Upper lobe of right lung (tissue), 1 donor: ENCODE measurements around the gene TMEM161A. TPM values are rescaled to one million over a fixed set of nuclear protein-coding genes. Genes with fewer than 3 reads are reported as not detected.
A peak's percentile ranks its signal among the peaks of the same experiment; 100 is the strongest.

Experiments
- ATAC-seq: fragments of 200-7000 bp; cut with Tn5 transposase; one replicate; pipeline ENCODE4 v1.9.1; 2020; ENCODE audit warnings: mild to moderate bottlenecking, moderate library complexity
- DNase-seq: peaks from one replicate; pipeline ENCODE4 v3.0.0-alpha.2; 2020
- H3K27ac ChIP-seq: fragments of 200-600 bp; one replicate; pipeline ENCODE4 v1.8.0; 2022
- H3K27me3 ChIP-seq: fragments of 200-600 bp; one replicate; pipeline ENCODE4 v1.8.0; 2022; ENCODE audit warnings: mild to moderate bottlenecking
- H3K36me3 ChIP-seq: fragments of 200-600 bp; one replicate; pipeline ENCODE4 v1.8.0; 2022
- H3K4me1 ChIP-seq: fragments of 200-600 bp; one replicate; pipeline ENCODE4 v1.8.0; 2022
- H3K4me3 ChIP-seq: fragments of 200-600 bp; one replicate; pipeline ENCODE4 v1.8.0; 2022; ENCODE audit warnings: mild to moderate bottlenecking
- H3K9me3 ChIP-seq: fragments of 200-600 bp; one replicate; pipeline ENCODE4 v1.8.0; 2022
- intact Hi-C: fragments of 100-400 bp; cut with DNase I; formaldehyde crosslinking; loops from one replicate; pipeline ENCODE4 v1.11.0; 2022
- total RNA-seq: library from RNA; stranded (reverse); fragmentation: NEBNext Ultra II Directional; extraction: Animal tissue kit (Norgen Biotek cat#: 25700); gene quantifications from one replicate; pipeline ENCODE4 v1.2.1, GENCODE V29; 2021
- TF ChIP-seq, protein P1 (sequence below): fragments of 200-600 bp; IDR thresholded peaks from one replicate; pipeline ENCODE4 v1.8.0; 2022; ENCODE audit warnings: antibody characterized with exemption
- donor health status: DM: no; HTN: yes; CAD: no; lungs with severe emphysema.

TMEM161A gene
- total RNA-seq, 1 donor from 2014 or later: 31.0 TPM

GRCh38 chr19:19119325-19120237 is 18.7 kb downstream of the TMEM161A start:
- TF ChIP-seq, protein P1, sequence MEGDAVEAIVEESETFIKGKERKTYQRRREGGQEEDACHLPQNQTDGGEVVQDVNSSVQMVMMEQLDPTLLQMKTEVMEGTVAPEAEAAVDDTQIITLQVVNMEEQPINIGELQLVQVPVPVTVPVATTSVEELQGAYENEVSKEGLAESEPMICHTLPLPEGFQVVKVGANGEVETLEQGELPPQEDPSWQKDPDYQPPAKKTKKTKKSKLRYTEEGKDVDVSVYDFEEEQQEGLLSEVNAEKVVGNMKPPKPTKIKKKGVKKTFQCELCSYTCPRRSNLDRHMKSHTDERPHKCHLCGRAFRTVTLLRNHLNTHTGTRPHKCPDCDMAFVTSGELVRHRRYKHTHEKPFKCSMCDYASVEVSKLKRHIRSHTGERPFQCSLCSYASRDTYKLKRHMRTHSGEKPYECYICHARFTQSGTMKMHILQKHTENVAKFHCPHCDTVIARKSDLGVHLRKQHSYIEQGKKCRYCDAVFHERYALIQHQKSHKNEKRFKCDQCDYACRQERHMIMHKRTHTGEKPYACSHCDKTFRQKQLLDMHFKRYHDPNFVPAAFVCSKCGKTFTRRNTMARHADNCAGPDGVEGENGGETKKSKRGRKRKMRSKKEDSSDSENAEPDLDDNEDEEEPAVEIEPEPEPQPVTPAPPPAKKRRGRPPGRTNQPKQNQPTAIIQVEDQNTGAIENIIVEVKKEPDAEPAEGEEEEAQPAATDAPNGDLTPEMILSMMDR: no peak
- Histone ChIP-seq H3K4me3 (no peak overlapping the region), H3K4me1 (no peaks in the 10 kb centered on the region), H3K27me3 (no peaks in the 10 kb centered on the region), H3K36me3 (peaks cover 9% of the 10 kb centered on the region), H3K27ac (no peak overlapping the region), H3K9me3 (no peaks in the 10 kb centered on the region)
- DNase-seq (no peak), ATAC-seq (no peak)
- intact Hi-C loops: no loop called here

- Histone ChIP-seq H3K36me3 (peaks cover 5% of the 10 kb centered on the region), H3K4me3 (no peak overlapping the region), H3K27ac (no peak overlapping the region), H3K9me3 (no peaks in the 10 kb centered on the region), H3K4me1 (no peaks in the 10 kb centered on the region), H3K27me3 (no peaks in the 10 kb centered on the region)
- intact Hi-C loops: no loop called here
- DNase-seq: peak; percentile 77
- ATAC-seq: peak; percentile 81
- TF ChIP-seq, protein P1: peak; percentile 59
Measured at GRCh38 chr19:19115954-19116353, 22.3 kb downstream of the TMEM161A start.

- Histone ChIP-seq H3K4me1 (no peaks in the 10 kb centered on the region), H3K27ac (no peak overlapping the region), H3K4me3 (no peak overlapping the region), H3K27me3 (no peaks in the 10 kb centered on the region), H3K9me3 (no peaks in the 10 kb centered on the region), H3K36me3 (no peaks in the 10 kb centered on the region)
- DNase-seq (no peak), ATAC-seq (no peak)
- intact Hi-C loops: no loop called here
- TF ChIP-seq, protein P1: no peak
Measured at GRCh38 chr19:19113040-19113626, 25.1 kb downstream of the TMEM161A start.

GRCh38 chr19:19111967-19112580 is 26.2 kb downstream of the TMEM161A start:
- TF ChIP-seq, protein P1: no peak
- no peaks in the 10 kb centered on the region for H3K36me3 ChIP-seq
- H3K9me3 ChIP-seq: no peaks in the 10 kb centered on the region
- no peaks in the 10 kb centered on the region for H3K27me3 ChIP-seq
- H3K27ac ChIP-seq: no peak overlapping the region
- H3K4me1 ChIP-seq: no peaks in the 10 kb centered on the region
- ATAC-seq (no peak), DNase-seq (no peak)
- no peak overlapping the region for H3K4me3 ChIP-seq
- intact Hi-C loops: no loop called here

DNA sequence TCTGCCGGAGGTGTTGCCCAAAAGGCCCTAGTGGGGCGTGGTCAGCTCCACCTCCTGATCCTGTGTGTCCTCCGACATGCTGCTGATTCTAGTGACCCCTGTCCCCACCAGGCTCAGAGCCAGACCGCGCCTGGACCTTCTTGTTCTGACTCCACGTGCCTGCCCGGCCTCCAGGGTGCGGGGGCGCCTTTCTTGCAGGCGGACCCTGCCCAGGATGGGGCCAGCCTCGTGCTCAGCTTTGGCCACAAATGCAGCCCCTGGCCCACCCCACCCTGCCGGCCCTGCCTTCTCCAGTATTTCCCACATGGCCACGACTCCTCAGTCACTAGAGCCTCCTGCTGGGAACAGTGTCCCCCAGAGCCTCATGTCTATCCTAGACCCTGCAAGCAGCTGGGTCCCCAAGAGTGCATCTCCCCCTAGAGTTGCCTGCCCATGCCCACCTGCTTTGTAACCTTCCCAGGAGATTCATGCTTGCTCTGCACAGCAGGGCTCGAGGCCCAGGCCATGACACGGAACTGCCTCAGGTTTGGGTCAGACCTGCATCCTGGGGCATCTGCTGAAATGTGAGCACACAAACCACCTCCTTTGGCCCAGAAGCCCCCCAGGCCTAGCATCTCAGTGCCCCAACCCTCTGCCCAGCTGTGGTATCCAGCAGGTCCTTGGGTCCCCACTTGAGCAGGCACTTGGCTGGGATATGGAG is 27.0 kb downstream of the TMEM161A start:
- ATAC-seq: no peak
- no peaks in the 10 kb centered on the region for H3K27me3 ChIP-seq
- intact Hi-C loops: no loop called here
- TF ChIP-seq, protein P1: no peak
- H3K36me3 ChIP-seq: no peaks in the 10 kb centered on the region
- no peak for DNase-seq
- no peak overlapping the region for H3K27ac ChIP-seq
- H3K9me3 ChIP-seq: no peaks in the 10 kb centered on the region
- H3K4me1 ChIP-seq: no peaks in the 10 kb centered on the region
- H3K4me3 ChIP-seq: no peak overlapping the region
